ENCODE measurements around the gene PCSK6. TPM values are rescaled to one million over a fixed set of nuclear protein-coding genes. Genes with fewer than 3 reads are reported as not detected.
"Not testable (repeated sequence)": the region's sequence is repeated elsewhere in the genome, so short reads cannot be mapped to it uniquely, and the experiment has no call there.

Gene PCSK6
- total RNA-seq, 2 experiments from 2014 or later: 0.46 to 0.74 TPM

DNA sequence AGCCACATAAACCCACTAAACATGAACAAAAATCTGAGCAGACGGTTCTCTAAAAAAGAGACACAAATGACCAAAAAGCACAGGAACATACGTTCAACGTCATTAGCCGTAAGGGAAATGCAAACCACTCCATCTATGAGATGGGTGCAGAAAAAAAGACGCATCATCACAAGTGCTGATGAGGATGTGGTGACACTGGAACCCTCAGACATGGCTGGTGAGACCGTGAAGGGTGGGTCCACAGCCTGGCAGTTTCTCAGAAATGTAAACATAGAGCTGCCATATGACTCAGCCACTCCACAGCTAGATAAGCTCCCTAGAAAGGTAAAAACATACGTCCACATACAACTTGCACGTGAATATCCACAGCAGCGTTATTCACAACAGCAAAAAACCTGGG, 23.3 kb downstream of the PCSK6 start:
- Mint-ChIP-seq H3K27me3 (peaks cover 13% of the 10 kb centered on the region), H3K4me3 (no peak overlapping the region), H3K4me1 (peaks cover 8% of the 10 kb centered on the region), H3K9me3 (no peaks in the 10 kb centered on the region), H3K36me3 (ENCODE audit: low read depth) (no peaks in the 10 kb centered on the region), H3K27ac (no peak overlapping the region)
- no peak for DNase-seq
- ChIA-PET CTCF (no interaction called here), POLR2A (no interaction called here)

DNA sequence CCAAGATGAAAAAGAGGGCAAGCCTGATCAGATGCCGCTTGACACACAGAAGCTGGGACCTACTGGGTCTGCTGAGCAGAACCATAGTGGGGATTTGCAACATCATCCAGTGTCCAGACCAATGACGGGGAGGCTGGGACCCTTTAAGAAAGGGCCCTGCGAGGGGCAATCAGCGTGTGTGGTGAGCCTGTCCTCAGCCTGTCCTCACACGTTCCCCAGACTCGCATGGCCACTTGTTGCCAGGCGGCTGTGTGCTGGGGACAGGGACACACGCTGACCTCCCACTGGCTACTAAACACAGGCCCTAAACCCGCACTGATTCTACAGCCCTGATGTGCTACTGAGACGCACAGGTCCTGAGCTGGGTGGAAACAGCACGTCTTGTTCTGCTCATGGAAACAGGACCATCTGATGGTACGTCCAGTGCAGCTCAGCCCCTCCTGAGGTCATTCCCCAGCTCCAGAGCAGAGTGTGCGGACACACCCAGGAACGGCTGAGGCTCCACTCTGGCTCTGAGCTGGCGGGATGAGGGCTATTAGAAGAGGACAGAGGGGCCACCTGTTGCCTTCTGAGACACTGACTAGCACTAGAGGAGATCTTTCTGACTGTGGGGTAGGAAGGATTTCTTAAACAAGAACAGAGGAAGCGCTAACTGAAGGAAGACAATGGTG, 24.4 kb downstream of the PCSK6 start:
- CTCF ChIA-PET: interaction anchor here (1.3 kb wide), 1 partner anchor 9 kb away, joined by 3 read pairs; no protein-coding TSS in a partner anchor
- POLR2A ChIA-PET: no interaction called here
- Mint-ChIP-seq H3K9me3 (no peaks in the 10 kb centered on the region), H3K36me3 (ENCODE audit: low read depth) (no peaks in the 10 kb centered on the region), H3K4me3 (no peak overlapping the region), H3K4me1 (peaks cover 17% of the 10 kb centered on the region), H3K27ac (no peak overlapping the region), H3K27me3 (peaks cover 13% of the 10 kb centered on the region)
- DNase-seq: no peak

GRCh38 chr15:101464256-101464998, 25.1 kb downstream of the PCSK6 start:
- POLR2A ChIA-PET: no interaction called here
- CTCF ChIA-PET: interaction anchor here (1.3 kb wide), 1 partner anchor 8 kb away, joined by 3 read pairs; no protein-coding TSS in a partner anchor
- no peak overlapping the region for H3K4me3 Mint-ChIP-seq
- H3K36me3 Mint-ChIP-seq (ENCODE audit: low read depth): no peaks in the 10 kb centered on the region
- H3K27ac Mint-ChIP-seq: no peak overlapping the region
- H3K9me3 Mint-ChIP-seq: no peaks in the 10 kb centered on the region
- H3K27me3 Mint-ChIP-seq: peaks cover 9% of the 10 kb centered on the region
- no peak for DNase-seq
- H3K4me1 Mint-ChIP-seq: peaks cover 21% of the 10 kb centered on the region

DNA sequence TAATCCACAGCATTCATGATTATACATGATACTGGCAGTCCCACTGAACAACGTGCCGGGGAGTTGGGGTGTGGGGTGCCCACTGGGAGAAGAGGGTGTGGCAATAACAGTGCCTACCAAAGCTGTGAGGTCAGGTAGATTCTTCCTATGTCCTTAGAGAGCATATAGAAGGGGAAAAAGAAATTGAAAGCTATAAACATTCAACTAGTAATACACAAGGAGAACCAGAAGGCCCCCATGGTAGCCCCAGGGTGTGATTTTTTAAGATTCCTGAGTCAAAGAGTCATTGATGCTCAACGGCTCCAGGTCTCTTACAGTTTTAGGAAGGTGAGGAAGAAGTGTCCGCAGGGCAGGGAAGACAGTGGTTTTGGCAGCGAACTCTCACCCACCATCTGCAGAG, 25.8 kb downstream of the PCSK6 start:
- POLR2A ChIA-PET: not testable (repeated sequence)

GRCh38 chr15:101463270-101463669, 26.2 kb downstream of the PCSK6 start:
- Mint-ChIP-seq H3K4me1 (peaks cover 21% of the 10 kb centered on the region), H3K9me3 (no peaks in the 10 kb centered on the region), H3K4me3 (no peak overlapping the region), H3K27me3 (peaks cover 9% of the 10 kb centered on the region), H3K27ac (no peak overlapping the region), H3K36me3 (ENCODE audit: low read depth) (no peaks in the 10 kb centered on the region)
- ChIA-PET CTCF (no interaction called here), POLR2A (no interaction called here)
- no peak for DNase-seq

More for the DNA sequence above, 25.8 kb downstream of the PCSK6 start:
- CTCF ChIA-PET: interaction anchor here (1.3 kb wide), 1 partner anchor 8 kb away, joined by 3 read pairs; no protein-coding TSS in a partner anchor
- not testable (repeated sequence) for H3K27ac Mint-ChIP-seq; DNase-seq; H3K36me3 Mint-ChIP-seq (ENCODE audit: low read depth); H3K27me3 Mint-ChIP-seq; H3K4me3 Mint-ChIP-seq; H3K9me3 Mint-ChIP-seq
- H3K4me1 Mint-ChIP-seq: peaks cover 21% of the 10 kb centered on the region

- H3K27ac Mint-ChIP-seq: peak overlapping the region; percentile 67
- CTCF ChIA-PET: interaction anchor here (1.0 kb wide), 1 partner anchor 26 kb away, joined by 4 read pairs; no protein-coding TSS in a partner anchor
- POLR2A ChIA-PET: no interaction called here
- H3K4me1 Mint-ChIP-seq: peaks cover 21% of the 10 kb centered on the region
- peaks cover 8% of the 10 kb centered on the region for H3K27me3 Mint-ChIP-seq
- no peak for DNase-seq
- H3K4me3 Mint-ChIP-seq: no peak overlapping the region
- H3K9me3 Mint-ChIP-seq: no peaks in the 10 kb centered on the region
- H3K36me3 Mint-ChIP-seq (ENCODE audit: low read depth): no peaks in the 10 kb centered on the region
Measured at GRCh38 chr15:101461097-101461496, 28.4 kb downstream of the PCSK6 start.

- Mint-ChIP-seq H3K27me3 (peaks cover 8% of the 10 kb centered on the region), H3K36me3 (ENCODE audit: low read depth) (no peaks in the 10 kb centered on the region), H3K9me3 (no peaks in the 10 kb centered on the region), H3K27ac (peak overlapping the region; percentile 7), H3K4me3 (no peak overlapping the region), H3K4me1 (peaks cover 23% of the 10 kb centered on the region)
- ChIA-PET CTCF (no interaction called here), POLR2A (no interaction called here)
- no peak for DNase-seq
Measured at GRCh38 chr15:101459579-101460300, 29.8 kb downstream of the PCSK6 start.

DNA sequence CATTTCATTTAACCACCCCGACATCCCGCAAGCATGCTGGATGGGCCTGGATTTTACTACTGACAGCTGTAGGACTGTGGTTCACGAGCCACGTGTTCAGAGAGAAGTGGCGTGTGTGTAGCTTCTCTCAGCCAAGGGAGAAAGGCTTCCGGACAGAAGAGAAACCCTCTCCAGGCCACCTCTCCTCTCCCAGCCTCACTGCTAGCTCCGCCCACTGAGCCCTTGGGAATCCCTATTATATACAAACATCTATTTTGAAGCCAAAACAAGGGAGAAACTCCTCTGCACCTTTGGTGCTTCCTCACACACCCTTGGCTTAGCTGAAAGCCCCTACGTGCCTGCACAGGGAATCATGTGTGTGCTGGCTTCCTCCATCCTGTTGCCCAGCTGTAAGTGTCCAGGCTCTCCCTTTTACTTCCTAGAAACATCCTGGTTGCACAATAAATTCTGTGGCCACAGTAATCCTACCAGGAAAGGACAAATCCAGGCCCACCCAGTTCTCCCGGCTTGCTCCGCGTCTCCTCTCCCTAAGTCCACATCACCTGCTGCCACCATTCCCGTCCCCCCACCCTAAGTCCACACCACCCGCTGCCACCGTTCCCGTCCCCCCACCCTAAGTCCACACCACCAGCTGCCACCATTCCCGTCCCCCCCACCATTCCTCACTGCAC, 30.5 kb downstream of the PCSK6 start:
- no peaks in the 10 kb centered on the region for H3K36me3 Mint-ChIP-seq (ENCODE audit: low read depth)
- ChIA-PET CTCF (interaction anchor here (0.8 kb wide), 1 partner anchor 59 kb away, joined by 3 read pairs; no protein-coding TSS in a partner anchor), POLR2A (no interaction called here)
- H3K4me3 Mint-ChIP-seq: no peak overlapping the region
- H3K27ac Mint-ChIP-seq: no peak overlapping the region
- H3K9me3 Mint-ChIP-seq: no peaks in the 10 kb centered on the region
- H3K27me3 Mint-ChIP-seq: peaks cover 8% of the 10 kb centered on the region
- DNase-seq: no peak
- peaks cover 23% of the 10 kb centered on the region for H3K4me1 Mint-ChIP-seq

- ChIA-PET POLR2A (no interaction called here), CTCF (interaction anchor here (0.8 kb wide), 1 partner anchor 58 kb away, joined by 3 read pairs; no protein-coding TSS in a partner anchor)
- Mint-ChIP-seq H3K9me3 (no peaks in the 10 kb centered on the region), H3K27ac (no peak overlapping the region), H3K4me3 (no peak overlapping the region), H3K36me3 (ENCODE audit: low read depth) (no peaks in the 10 kb centered on the region), H3K27me3 (peaks cover 8% of the 10 kb centered on the region), H3K4me1 (peaks cover 23% of the 10 kb centered on the region)
- DNase-seq: no peak
Measured at GRCh38 chr15:101458158-101458900, 31.2 kb downstream of the PCSK6 start.

DNA sequence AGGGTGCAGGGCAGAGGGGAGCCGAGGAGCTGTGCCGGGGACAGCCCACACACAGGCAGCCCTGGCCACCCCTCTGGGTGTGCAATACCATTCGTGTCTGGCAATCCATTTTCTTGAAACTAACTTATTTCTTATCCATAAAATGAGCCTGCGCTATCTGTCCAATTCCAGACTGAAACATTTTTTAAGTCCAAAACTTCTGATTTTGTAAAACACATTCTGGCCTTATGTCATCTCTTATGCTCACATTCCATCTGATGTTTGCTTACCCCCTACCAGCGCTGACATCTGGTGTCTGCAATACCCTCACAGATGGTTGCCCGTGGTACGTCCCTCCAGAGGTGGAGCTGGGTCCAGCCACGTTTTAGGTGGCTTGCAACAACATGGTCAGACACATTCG, 31.8 kb downstream of the PCSK6 start:
- Mint-ChIP-seq H3K9me3 (no peaks in the 10 kb centered on the region), H3K4me1 (peaks cover 23% of the 10 kb centered on the region), H3K4me3 (no peak overlapping the region), H3K27ac (no peak overlapping the region), H3K27me3 (peaks cover 8% of the 10 kb centered on the region), H3K36me3 (ENCODE audit: low read depth) (no peaks in the 10 kb centered on the region)
- CTCF ChIA-PET: no interaction called here
- DNase-seq: no peak
- POLR2A ChIA-PET: no interaction called here

- DNase-seq: no peak
- no peak overlapping the region for H3K27ac Mint-ChIP-seq
- H3K27me3 Mint-ChIP-seq: peaks cover 16% of the 10 kb centered on the region
- CTCF ChIA-PET: interaction anchor here (1.4 kb wide), 2 partner anchors 8 to 11 kb away, joined by 3 read pairs; no protein-coding TSS in a partner anchor
- H3K36me3 Mint-ChIP-seq (ENCODE audit: low read depth): no peaks in the 10 kb centered on the region
- peaks cover 19% of the 10 kb centered on the region for H3K4me1 Mint-ChIP-seq
- H3K4me3 Mint-ChIP-seq: no peak overlapping the region
- POLR2A ChIA-PET: no interaction called here
- no peaks in the 10 kb centered on the region for H3K9me3 Mint-ChIP-seq
Measured at GRCh38 chr15:101456057-101456739, 33.3 kb downstream of the PCSK6 start.

All from activated CD4-positive, alpha-beta T cell treated with anti-CD3 and anti-CD28 coated beads, Interleukin-2, amount 10 ng/mL, durations not matched to agents 7 days and 5 days (primary cell).